ENCODE data around the gene EID1. TPM values are rescaled to one million over a fixed set of nuclear protein-coding genes. Genes with fewer than 3 reads are reported as not detected.
"Not testable (repeated sequence)": the region's sequence is repeated elsewhere in the genome, so short reads cannot be mapped to it uniquely, and the experiment has no call there.

The EID1 gene
- total RNA-seq, 1 donor from 2014 or later, result 247 TPM

- Histone ChIP-seq H3K27me3 (no peaks in the 10 kb centered on the region), H3K27ac (no peak overlapping the region), H3K4me3 (no peak overlapping the region), H3K36me3 (peaks cover 0 to 8% of the 10 kb centered on the region in 2 donors), H3K9me3 (no peaks in the 10 kb centered on the region), H3K4me1 (no peaks in the 10 kb centered on the region)
- TF ChIP-seq CTCF (IDR thresholded peaks at IDR 0.05), result no peak
- intact Hi-C loops (cut with DNase I), result no loop called here
- no peak for DNase-seq (ENCODE audit: low spot score in 2 of 2)
These were observed 43.2 kb upstream of the EID1 start for GRCh38 chr15:48834756-48835155.

- no peak overlapping the region for H3K4me3 ChIP-seq
- DNase-seq (ENCODE audit: low spot score in 2 of 2), result no peak
- TF ChIP-seq CTCF (IDR thresholded peaks at IDR 0.05), result no peak
These were observed 35.4 kb upstream of the EID1 start for GRCh38 chr15:48842501-48842900.

GRCh38 chr15:48845123-48845522 is 32.8 kb upstream of the EID1 start:
- no peak for DNase-seq (ENCODE audit: low spot score in 2 of 2)
- H3K4me1 ChIP-seq, result no peaks in the 10 kb centered on the region
- H3K27me3 ChIP-seq, result no peaks in the 10 kb centered on the region
- no peak overlapping the region for H3K4me3 ChIP-seq
- peaks cover 0 to 8% of the 10 kb centered on the region in 2 donors for H3K36me3 ChIP-seq
- no peak overlapping the region for H3K27ac ChIP-seq
- no peaks in the 10 kb centered on the region for H3K9me3 ChIP-seq
- intact Hi-C loops (cut with DNase I), result no loop called here
- no peak for TF ChIP-seq CTCF (IDR thresholded peaks at IDR 0.05)

More at GRCh38 chr15:48842501-48842900, 35.4 kb upstream of the EID1 start:
- H3K4me1 ChIP-seq, result no peaks in the 10 kb centered on the region
- intact Hi-C loops (cut with DNase I), result no loop called here
- no peak overlapping the region for H3K27ac ChIP-seq
- H3K36me3 ChIP-seq, result peaks cover 0 to 5% of the 10 kb centered on the region in 2 donors
- H3K9me3 ChIP-seq, result no peaks in the 10 kb centered on the region
- no peaks in the 10 kb centered on the region for H3K27me3 ChIP-seq

- peaks cover 0 to 2% of the 10 kb centered on the region in 2 donors for H3K36me3 ChIP-seq
- intact Hi-C loops (cut with DNase I), result no loop called here
- no peaks in the 10 kb centered on the region for H3K27me3 ChIP-seq
- no peak for DNase-seq (ENCODE audit: low spot score in 2 of 2)
- no peak for TF ChIP-seq CTCF (IDR thresholded peaks at IDR 0.05)
- no peak overlapping the region for H3K4me3 ChIP-seq
- no peak overlapping the region for H3K27ac ChIP-seq
- H3K4me1 ChIP-seq, result no peaks in the 10 kb centered on the region
- no peaks in the 10 kb centered on the region for H3K9me3 ChIP-seq
These were observed 27.3 kb upstream of the EID1 start for GRCh38 chr15:48850648-48851047.

- Histone ChIP-seq H3K36me3 (peaks cover 0 to 2% of the 10 kb centered on the region in 2 donors), H3K27me3 (no peaks in the 10 kb centered on the region), H3K9me3 (no peaks in the 10 kb centered on the region), H3K4me1 (no peaks in the 10 kb centered on the region), H3K27ac (no peak overlapping the region), H3K4me3 (no peak overlapping the region)
- intact Hi-C loops (cut with DNase I), result no loop called here
- no peak for DNase-seq (ENCODE audit: low spot score in 2 of 2)
- TF ChIP-seq CTCF (IDR thresholded peaks at IDR 0.05), result no peak
These were observed 26.0 kb upstream of the EID1 start for GRCh38 chr15:48851956-48852355.

- DNase-seq (ENCODE audit: low spot score in 2 of 2); H3K27me3 ChIP-seq; H3K4me1 ChIP-seq; H3K27ac ChIP-seq; intact Hi-C loops (cut with DNase I); H3K36me3 ChIP-seq; H3K4me3 ChIP-seq; H3K9me3 ChIP-seq: not testable (repeated sequence)
These were observed 23.5 kb upstream of the EID1 start for GRCh38 chr15:48854434-48854833.
